ENCODE measurements around the gene NAA16. TPM values are rescaled to one million over a fixed set of nuclear protein-coding genes. Genes with fewer than 3 reads are reported as not detected.
"Not testable (repeated sequence)": the region's sequence is repeated elsewhere in the genome, so short reads cannot be mapped to it uniquely, and the experiment has no call there.

The NAA16 gene
- total RNA-seq, 2 donors from 2014 or later: 11.1 to 12.6 TPM

DNA sequence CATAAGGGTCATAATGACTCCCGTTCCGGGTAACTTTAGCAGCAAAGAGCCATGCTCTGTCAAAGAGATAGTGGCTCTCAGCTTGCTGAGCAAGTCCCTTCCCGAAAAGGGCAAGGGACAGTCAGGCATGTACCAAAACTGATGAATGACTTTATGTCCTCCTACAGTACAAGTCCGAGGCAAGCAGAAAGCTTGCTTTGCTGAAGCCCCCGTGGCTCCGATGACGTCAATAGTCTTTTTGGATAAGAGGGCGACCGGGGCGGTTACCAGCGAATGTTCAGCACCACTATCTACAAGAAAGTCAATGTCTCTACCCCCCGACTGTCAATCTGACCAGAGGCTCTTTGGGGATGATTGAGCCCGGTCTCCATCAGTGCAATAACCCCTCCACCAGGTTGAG is 112.2 kb downstream of the NAA16 start:
- DNase-seq; intact Hi-C loops (cut with DNase I, micrococcal nuclease); ATAC-seq: not testable (repeated sequence)

DNA sequence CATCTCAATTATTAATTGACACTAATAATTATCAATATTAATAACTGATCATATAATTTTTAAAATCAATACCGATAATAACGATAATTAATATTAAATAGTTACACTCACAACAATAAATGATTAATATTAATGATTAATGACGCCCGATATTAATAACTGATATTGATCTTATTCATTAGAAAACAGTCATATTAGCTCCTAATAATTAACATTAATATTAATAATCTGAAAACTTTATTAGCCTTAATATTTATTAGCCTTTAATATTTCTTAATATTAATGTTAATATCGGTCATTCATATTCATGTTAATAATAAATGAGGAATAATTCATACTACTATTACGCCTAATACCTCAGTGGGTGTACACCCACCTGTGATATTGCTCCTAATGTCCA is 113.6 kb downstream of the NAA16 start:
- ATAC-seq; intact Hi-C loops (cut with DNase I, micrococcal nuclease); DNase-seq: not testable (repeated sequence)

DNA sequence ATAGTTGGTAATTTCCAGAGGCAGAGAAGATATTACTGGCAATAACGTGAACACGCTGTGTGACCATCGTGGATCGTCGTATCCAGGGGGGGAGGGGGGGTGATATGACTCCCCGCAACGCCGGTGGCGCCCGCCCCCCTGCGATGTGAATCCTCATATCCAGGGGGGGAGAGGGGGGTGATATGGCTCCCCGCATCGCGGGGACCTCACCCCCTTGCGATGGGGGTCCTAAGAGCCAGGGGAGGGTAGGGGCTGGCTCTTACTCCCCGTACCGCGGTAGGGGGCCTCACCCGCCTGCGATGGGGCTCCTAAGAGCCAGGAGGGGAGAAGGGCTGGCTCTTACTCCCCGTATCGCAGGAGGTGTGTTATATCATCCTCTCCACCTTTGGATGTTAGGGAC is 115.0 kb downstream of the NAA16 start:
- no peak for ATAC-seq
- intact Hi-C loops (cut with DNase I, micrococcal nuclease): no loop called here
- DNase-seq: no peak

Other genes with a start within 250 kb of the NAA16 start
- gene WBP4, start 249.8 kb upstream of the NAA16 start, total RNA-seq: 1 to 10 TPM; 7.1 to 7.5 TPM
- 1 to 10 TPM; 3.3 to 3.7 TPM for gene KBTBD6, start 178.5 kb upstream of the NAA16 start, total RNA-seq
- gene KBTBD7, start 116.7 kb upstream of the NAA16 start, total RNA-seq: 1 to 10 TPM; 5.5 to 6.5 TPM
- gene MTRF1, start 47.7 kb upstream of the NAA16 start, total RNA-seq: 10 to 100 TPM; 11.4 to 14.9 TPM
- gene RGCC, start 146.3 kb downstream of the NAA16 start, total RNA-seq: 1 to 10 TPM; 5.7 to 6.4 TPM

Data from left colon (tissue), 2 donors.